Activated naive CD4-positive, alpha-beta T cell treated with anti-CD3 and anti-CD28 coated beads, Interleukin-2, amount 50 U/mL, for 72 hours (primary cell): ENCODE data around the gene STARD13. TPM values are rescaled to one million over a fixed set of nuclear protein-coding genes. Genes with fewer than 3 reads are reported as not detected.

Source experiments
- ATAC-seq, 2 donors: fragments of 150-1000 bp; cut with Tn5 transposase; 2 replicates each; pipeline ENCODE4 v1.10.0; 2021; ENCODE audit warnings: mild to moderate bottlenecking in 2 of 2, moderate library complexity in 2 of 2
- DNase-seq, 2 donors: peaks; one replicate each; pipeline ENCODE4 v3.0.0; 2021 to 2022; ENCODE audit warnings: low spot score in 2 of 2
- H3K27ac Mint-ChIP-seq, 2 donors: one replicate each; pipeline ENCODE4 v1.8.0; 2022; ENCODE audit warnings: mild to moderate bottlenecking in 2 of 2, mixed read lengths in 2 of 2
- H3K36me3 Mint-ChIP-seq, 2 donors: one replicate each; pipeline ENCODE4 v1.8.0; 2022; ENCODE audit warnings: mixed read lengths in 2 of 2
- H3K9me3 Mint-ChIP-seq, 2 donors: one replicate each; pipeline ENCODE4 v1.8.0; 2022; ENCODE audit warnings: mixed read lengths in 2 of 2
- total RNA-seq, 2 donors: library from RNA; stranded (reverse); gene quantifications; one replicate each; pipeline ENCODE4 v1.2.3, GENCODE V29; 2022

The STARD13 gene
- total RNA-seq: 1 to 10 TPM in 1 of 2 donors, under 1 TPM in 1; 0.50 to 1.3 TPM

- ATAC-seq (peak; percentile 69 to 72), DNase-seq (peak in 1 of 2 donors; percentile 12)
- Mint-ChIP-seq H3K27ac (peak within 1 kb of the TSS; percentile 73 to 88), H3K36me3 (peaks cover 0 to 13% of the 10 kb centered on the region in 2 donors), H3K9me3 (no peaks in the 10 kb centered on the region)
Observed at GRCh38 chr13:33285420-33286124, at the start of gene STARD13. STARD13 (minus strand) TSS chr13:33285755; CDS start chr13:33285638, 117 bp downstream.

- no peaks in the 10 kb centered on the region for H3K36me3 Mint-ChIP-seq
- DNase-seq: no peak
- no peaks in the 10 kb centered on the region for H3K9me3 Mint-ChIP-seq
- ATAC-seq: no peak
- H3K27ac Mint-ChIP-seq: no peak overlapping the region
Observed at GRCh38 chr13:33334831-33335230, 49.3 kb upstream of the STARD13 start.

GRCh38 chr13:33331962-33332361, 46.4 kb upstream of the STARD13 start:
- Mint-ChIP-seq H3K36me3 (no peaks in the 10 kb centered on the region), H3K27ac (no peak overlapping the region), H3K9me3 (no peaks in the 10 kb centered on the region)
- no peak for DNase-seq
- ATAC-seq: no peak

- Mint-ChIP-seq H3K9me3 (no peaks in the 10 kb centered on the region), H3K36me3 (no peaks in the 10 kb centered on the region), H3K27ac (no peak overlapping the region)
- ATAC-seq: no peak
- DNase-seq: no peak
Observed at GRCh38 chr13:33330483-33330882, 44.9 kb upstream of the STARD13 start.

GRCh38 chr13:33328701-33329100, 43.1 kb upstream of the STARD13 start:
- H3K9me3 Mint-ChIP-seq: no peaks in the 10 kb centered on the region
- DNase-seq (no peak), ATAC-seq (no peak)
- H3K27ac Mint-ChIP-seq: no peak overlapping the region
- no peaks in the 10 kb centered on the region for H3K36me3 Mint-ChIP-seq

GRCh38 chr13:33326723-33327122, 41.2 kb upstream of the STARD13 start:
- DNase-seq (no peak), ATAC-seq (no peak)
- H3K9me3 Mint-ChIP-seq: no peaks in the 10 kb centered on the region
- no peak overlapping the region for H3K27ac Mint-ChIP-seq
- no peaks in the 10 kb centered on the region for H3K36me3 Mint-ChIP-seq

- no peak for ATAC-seq
- Mint-ChIP-seq H3K36me3 (no peaks in the 10 kb centered on the region), H3K9me3 (no peaks in the 10 kb centered on the region), H3K27ac (no peak overlapping the region)
- DNase-seq: no peak
Observed at GRCh38 chr13:33326246-33326645, 40.7 kb upstream of the STARD13 start.

GRCh38 chr13:33323801-33324510, 38.4 kb upstream of the STARD13 start:
- no peaks in the 10 kb centered on the region for H3K36me3 Mint-ChIP-seq
- H3K9me3 Mint-ChIP-seq: no peaks in the 10 kb centered on the region
- H3K27ac Mint-ChIP-seq: no peak overlapping the region
- ATAC-seq (no peak), DNase-seq (no peak)

GRCh38 chr13:33322965-33323668, 37.6 kb upstream of the STARD13 start:
- no peak for DNase-seq
- ATAC-seq: no peak
- H3K36me3 Mint-ChIP-seq: no peaks in the 10 kb centered on the region
- no peak overlapping the region for H3K27ac Mint-ChIP-seq
- no peaks in the 10 kb centered on the region for H3K9me3 Mint-ChIP-seq

GRCh38 chr13:33322543-33322809, 36.9 kb upstream of the STARD13 start:
- no peaks in the 10 kb centered on the region for H3K36me3 Mint-ChIP-seq
- no peak overlapping the region for H3K27ac Mint-ChIP-seq
- no peak for ATAC-seq
- H3K9me3 Mint-ChIP-seq: peaks cover under 1% of the 10 kb centered on the region in 2 donors
- no peak for DNase-seq

- no peak overlapping the region for H3K27ac Mint-ChIP-seq
- peaks cover 3 to 6% of the 10 kb centered on the region in 2 donors for H3K9me3 Mint-ChIP-seq
- H3K36me3 Mint-ChIP-seq: no peaks in the 10 kb centered on the region
- DNase-seq (no peak), ATAC-seq (no peak)
Observed at GRCh38 chr13:33321686-33322542, 36.4 kb upstream of the STARD13 start.

- Mint-ChIP-seq H3K36me3 (no peaks in the 10 kb centered on the region), H3K27ac (no peak overlapping the region), H3K9me3 (peaks cover 3 to 9% of the 10 kb centered on the region in 2 donors)
- DNase-seq: no peak
- ATAC-seq: no peak
Observed at GRCh38 chr13:33319859-33320258, 34.3 kb upstream of the STARD13 start.

GRCh38 chr13:33318744-33319143, 33.2 kb upstream of the STARD13 start:
- H3K9me3 Mint-ChIP-seq: peaks cover 3 to 9% of the 10 kb centered on the region in 2 donors
- DNase-seq (no peak), ATAC-seq (no peak)
- no peaks in the 10 kb centered on the region for H3K36me3 Mint-ChIP-seq
- H3K27ac Mint-ChIP-seq: no peak overlapping the region

GRCh38 chr13:33318037-33318436, 32.5 kb upstream of the STARD13 start:
- no peaks in the 10 kb centered on the region for H3K36me3 Mint-ChIP-seq

GRCh38 chr13:33316890-33317289, 31.3 kb upstream of the STARD13 start:
- no peak overlapping the region for H3K27ac Mint-ChIP-seq
- ATAC-seq: no peak
- no peak for DNase-seq
- H3K9me3 Mint-ChIP-seq: peaks cover 3 to 9% of the 10 kb centered on the region in 2 donors
- no peaks in the 10 kb centered on the region for H3K36me3 Mint-ChIP-seq

More at GRCh38 chr13:33318037-33318436, 32.5 kb upstream of the STARD13 start:
- peaks cover 3 to 9% of the 10 kb centered on the region in 2 donors for H3K9me3 Mint-ChIP-seq
- ATAC-seq (no peak), DNase-seq (no peak)
- no peak overlapping the region for H3K27ac Mint-ChIP-seq

- H3K36me3 Mint-ChIP-seq: no peaks in the 10 kb centered on the region
- no peak for DNase-seq
Observed at GRCh38 chr13:33313504-33313903, 27.9 kb upstream of the STARD13 start.

GRCh38 chr13:33312861-33313212, 27.3 kb upstream of the STARD13 start:
- DNase-seq: no peak
- H3K27ac Mint-ChIP-seq: no peak overlapping the region
- no peak for ATAC-seq
- H3K36me3 Mint-ChIP-seq: no peaks in the 10 kb centered on the region
- peaks cover 3 to 9% of the 10 kb centered on the region in 2 donors for H3K9me3 Mint-ChIP-seq

More at GRCh38 chr13:33313504-33313903, 27.9 kb upstream of the STARD13 start:
- Mint-ChIP-seq H3K27ac (no peak overlapping the region), H3K9me3 (peaks cover 3 to 9% of the 10 kb centered on the region in 2 donors)
- no peak for ATAC-seq
